Gastrocnemius medialis (tissue), 4 donors: ENCODE data around the gene TAGLN2. TPM values are rescaled to one million over a fixed set of nuclear protein-coding genes. Genes with fewer than 3 reads are reported as not detected.

ENCODE experiments used
- ATAC-seq, 2 donors: fragments of 150-250 bp; one replicate each; pipeline ENCODE4 v1.9.1; 2016
- DNase-seq, 2 donors: peaks; one replicate each; pipeline ENCODE4 v3.0.0-alpha.2; 2019
- H3K27ac ChIP-seq, 4 donors: fragments of 200-600 bp; sonication (generic); 1 replicate in 1 of 4; 2 replicates in 3 of 4; pipeline ENCODE4 v1.5.1; 2016 to 2018; ENCODE audit warnings: mild to moderate bottlenecking in 2 of 4, moderate library complexity in 1 of 4
- H3K27me3 ChIP-seq, 3 donors: fragments of 200-600 bp; sonication (generic) in 2 of 3; 1 replicate in 1 of 3; 2 replicates in 2 of 3; pipeline versions ENCODE4 v1.5.1 to v1.6.0; 2016 to 2019; ENCODE audit warnings: mild to moderate bottlenecking in 1 of 3, moderate library complexity in 1 of 3
- H3K36me3 ChIP-seq, 2 donors: fragments of 200-600 bp; sonication (generic) in 1 of 2; one replicate each; pipeline ENCODE4 v1.5.1; 2017 to 2018
- H3K4me1 ChIP-seq, 2 donors: fragments of 200-600 bp; sonication (generic) in 1 of 2; one replicate each; pipeline ENCODE4 v1.5.1; 2016 to 2017; ENCODE audit warnings: mild to moderate bottlenecking in 2 of 2
- H3K4me3 ChIP-seq, 4 donors: fragments of 200-600 bp; sonication (generic) in 3 of 4; 1 replicate in 1 of 4; 2 replicates in 3 of 4; pipeline ENCODE4 v1.5.1; 2016 to 2019; ENCODE audit warnings: mild to moderate bottlenecking in 2 of 4
- H3K9me3 ChIP-seq, 3 donors: fragments of 200-600 bp; sonication (generic) in 2 of 3; 1 replicate in 1 of 3; 2 replicates in 2 of 3; pipeline ENCODE4 v1.5.1; 2016 to 2019
- CTCF ChIP-seq, 5 experiments: fragments of 450-650 bp in 3 of 5; fragments of 200-600 bp in 2 of 5; sonication (generic) in 2 of 5; IDR thresholded peaks in 4 of 5; conservative IDR thresholded peaks in 1 of 5; 1 replicate in 4 of 5; 2 replicates in 1 of 5; pipeline ENCODE4 v1.5.1; 2016 to 2019; ENCODE audit warnings: antibody characterized with exemption in 5 of 5, mild to moderate bottlenecking in 3 of 5, moderate library complexity in 3 of 5
- POLR2A ChIP-seq, 2 donors: fragments of 450-650 bp; IDR thresholded peaks; one replicate each; pipeline ENCODE4 v1.6.1; 2017; ENCODE audit warnings: antibody characterized with exemption in 2 of 2, mild to moderate bottlenecking in 2 of 2, moderate library complexity in 2 of 2
- in situ Hi-C, 4 donors: fragments of 200-750 bp; cut with MboI; loops; one replicate each; pipeline versions ENCODE4 v1.15.0 to v1.8.0; 2017; ENCODE audit warnings: low sequenced_read_pairs in 4 of 4
- intact Hi-C: fragments of 100-400 bp; cut with DNase I; formaldehyde crosslinking; loops from one replicate; pipeline ENCODE4 v1.15.1; 2023; ENCODE audit warnings: low total_unique reads
- total RNA-seq, 4 donors: library from RNA; depleted of rRNA; stranded (reverse); fragments of >200 nt; gene quantifications; one replicate each; pipeline versions ENCODE4 v1.1.0 to v1.2.3, GENCODE V29; 2016

The TAGLN2 gene
- 10 to 100 TPM; 28.8 to 48.2 (median 37.5) TPM for total RNA-seq

- peak within 1 kb of the TSS; percentile 84 to 94 (median 91) for H3K27ac ChIP-seq
- intact Hi-C loops, result loop anchor here (10.0 kb wide), 1 partner anchor 70 kb away; no protein-coding TSS in a partner anchor
- TF ChIP-seq CTCF (IDR thresholded peaks at IDR 0.05 in 4 of 5, conservative IDR thresholded peaks at IDR 0.05 in 1 of 5) (no peak), POLR2A (IDR thresholded peaks at IDR 0.05) (peak; percentile 62 to 87)
- H3K36me3 ChIP-seq, result peaks cover 0 to 3% of the 10 kb centered on the region in 2 donors
- H3K4me1 ChIP-seq, result peaks cover 12 to 16% of the 10 kb centered on the region in 2 donors
- DNase-seq (peak; percentile 69 to 71), ATAC-seq (peak; percentile 49 to 53)
- H3K27me3 ChIP-seq, result peaks cover 16 to 24% (median 19%) of the 10 kb centered on the region in 3 donors
- no peaks in the 10 kb centered on the region for H3K9me3 ChIP-seq
- peak within 1 kb of the TSS; percentile 74 to 77 (median 76) for H3K4me3 ChIP-seq
- in situ Hi-C loops, result no loop called here
Observed at GRCh38 chr1:159924791-159925718, at the start of gene TAGLN2. TSS of gene TAGLN2 (minus strand) at chr1:159925507. CDS start at chr1:159920509, 4,998 bp downstream.

- DNase-seq (no peak), ATAC-seq (no peak)
- H3K27ac ChIP-seq, result no peak overlapping the region
Observed at GRCh38 chr1:159974350-159974965, 49.2 kb upstream of the TAGLN2 start.

GRCh38 chr1:159973350-159973940, 48.1 kb upstream of the TAGLN2 start:
- ATAC-seq (no peak), DNase-seq (no peak)
- intact Hi-C loops (no loop called here), in situ Hi-C loops (no loop called here)
- Histone ChIP-seq H3K27me3 (peaks cover 0 to 3% (median 0%) of the 10 kb centered on the region in 3 donors), H3K4me1 (no peaks in the 10 kb centered on the region), H3K36me3 (no peaks in the 10 kb centered on the region), H3K4me3 (no peak overlapping the region), H3K27ac (no peak overlapping the region), H3K9me3 (no peaks in the 10 kb centered on the region)
- TF ChIP-seq CTCF (IDR thresholded peaks at IDR 0.05 in 4 of 5, conservative IDR thresholded peaks at IDR 0.05 in 1 of 5), result no peak
- no peak for TF ChIP-seq POLR2A (IDR thresholded peaks at IDR 0.05)

More at GRCh38 chr1:159974350-159974965, 49.2 kb upstream of the TAGLN2 start:
- Histone ChIP-seq H3K4me3 (no peak overlapping the region), H3K27me3 (peaks cover 0 to 3% (median 0%) of the 10 kb centered on the region in 3 donors), H3K36me3 (no peaks in the 10 kb centered on the region), H3K9me3 (no peaks in the 10 kb centered on the region), H3K4me1 (no peaks in the 10 kb centered on the region)
- in situ Hi-C loops, result no loop called here
- intact Hi-C loops, result no loop called here
- no peak for TF ChIP-seq CTCF (IDR thresholded peaks at IDR 0.05 in 4 of 5, conservative IDR thresholded peaks at IDR 0.05 in 1 of 5)
- TF ChIP-seq POLR2A (IDR thresholded peaks at IDR 0.05), result no peak

- ATAC-seq (no peak), DNase-seq (no peak)
- Histone ChIP-seq H3K4me1 (no peaks in the 10 kb centered on the region), H3K4me3 (no peak overlapping the region), H3K27me3 (peaks cover 0 to 3% (median 0%) of the 10 kb centered on the region in 3 donors), H3K27ac (no peak overlapping the region), H3K36me3 (no peaks in the 10 kb centered on the region), H3K9me3 (no peaks in the 10 kb centered on the region)
- TF ChIP-seq POLR2A (IDR thresholded peaks at IDR 0.05), result no peak
- no peak for TF ChIP-seq CTCF (IDR thresholded peaks at IDR 0.05 in 4 of 5, conservative IDR thresholded peaks at IDR 0.05 in 1 of 5)
- intact Hi-C loops, result no loop called here
- in situ Hi-C loops, result no loop called here
Observed at GRCh38 chr1:159972443-159973205, 47.3 kb upstream of the TAGLN2 start.
